Fibroblast of mammary gland (primary cell): ENCODE measurements around the gene TNFRSF13B.

ENCODE experiments used
- DNase-seq: peaks from one replicate; pipeline ENCODE4 v3.0.0-alpha.2; 2010; ENCODE audit warnings: low read depth
- H3K4me3 ChIP-seq: 2 replicates; pipeline ENCODE4 v1.5.1; 2011; ENCODE audit warnings: low read depth, mild to moderate bottlenecking, low read length, moderate library complexity; ENCODE audit not compliant: control insufficient read depth
- CTCF ChIP-seq: conservative IDR thresholded peaks from 2 replicates; pipeline ENCODE4 v1.5.1; 2011; ENCODE audit warnings: low read depth, low read length, inconsistent platforms; ENCODE audit not compliant: control insufficient read depth, insufficient read depth

Gene TNFRSF13B

GRCh38 chr17:16995930-16996329 is 24.0 kb upstream of the TNFRSF13B start:
- no peak for DNase-seq
- H3K4me3 ChIP-seq = no peak overlapping the region
- TF ChIP-seq CTCF = no peak

GRCh38 chr17:16994631-16995030 is 22.7 kb upstream of the TNFRSF13B start:
- no peak for DNase-seq
- H3K4me3 ChIP-seq = no peak overlapping the region
- TF ChIP-seq CTCF = no peak

GRCh38 chr17:16991349-16992009 is 19.6 kb upstream of the TNFRSF13B start:
- DNase-seq = peak; percentile 64
- peak; percentile 71 for TF ChIP-seq CTCF
- H3K4me3 ChIP-seq = no peak overlapping the region

GRCh38 chr17:16989953-16990860 is 18.3 kb upstream of the TNFRSF13B start:
- no peak overlapping the region for H3K4me3 ChIP-seq
- no peak for TF ChIP-seq CTCF
- DNase-seq = peak; percentile 35

GRCh38 chr17:16989230-16989952 is 17.5 kb upstream of the TNFRSF13B start:
- H3K4me3 ChIP-seq = no peak overlapping the region
- DNase-seq = no peak

More at GRCh38 chr17:16989230-16989952, 17.5 kb upstream of the TNFRSF13B start:
- no peak for TF ChIP-seq CTCF
